GM19328 (cell line): ENCODE measurements around the gene BRD4.

Source experiments
- ATAC-seq: cut with Tn5 transposase; IDR thresholded peaks from one replicate; pipeline ENCODE4 v1.9.1; 2021; ENCODE audit warnings: mild to moderate bottlenecking, moderate library complexity; ENCODE audit not compliant: unreplicated experiment

Gene BRD4

GRCh38 chr19:15292140-15292539 lies 40.2 kb downstream of the BRD4 start:
- ATAC-seq = no peak

GRCh38 chr19:15291548-15292021 lies 40.8 kb downstream of the BRD4 start:
- no peak for ATAC-seq

- ATAC-seq = no peak
These were observed 41.2 kb downstream of the BRD4 start for GRCh38 chr19:15291089-15291488.

- no peak for ATAC-seq
These were observed 42.2 kb downstream of the BRD4 start for GRCh38 chr19:15290166-15290565.

GRCh38 chr19:15289673-15290072 lies 42.7 kb downstream of the BRD4 start:
- ATAC-seq = no peak

- ATAC-seq = no peak
These were observed 44.0 kb downstream of the BRD4 start for GRCh38 chr19:15288146-15288963.

- no peak for ATAC-seq
These were observed 44.8 kb downstream of the BRD4 start for GRCh38 chr19:15287496-15287895.

GRCh38 chr19:15286688-15287365 lies 45.5 kb downstream of the BRD4 start:
- ATAC-seq = no peak

- ATAC-seq = no peak
These were observed 46.3 kb downstream of the BRD4 start for GRCh38 chr19:15285896-15286591.

GRCh38 chr19:15284896-15285295 lies 47.4 kb downstream of the BRD4 start:
- no peak for ATAC-seq

GRCh38 chr19:15284091-15284490 lies 48.2 kb downstream of the BRD4 start:
- ATAC-seq = no peak

GRCh38 chr19:15283141-15283883 lies 49.0 kb downstream of the BRD4 start:
- ATAC-seq = no peak

GRCh38 chr19:15282311-15282705 lies 50.0 kb downstream of the BRD4 start:
- no peak for ATAC-seq

GRCh38 chr19:15280915-15281683 lies 51.2 kb downstream of the BRD4 start:
- ATAC-seq = no peak

- no peak for ATAC-seq
These were observed 52.2 kb downstream of the BRD4 start for GRCh38 chr19:15280048-15280725.

GRCh38 chr19:15279326-15279904 lies 52.9 kb downstream of the BRD4 start:
- ATAC-seq = no peak

- no peak for ATAC-seq
These were observed 55.6 kb downstream of the BRD4 start for GRCh38 chr19:15276620-15277215.

GRCh38 chr19:15274477-15274876 lies 57.9 kb downstream of the BRD4 start:
- no peak for ATAC-seq

- no peak for ATAC-seq
These were observed 62.5 kb downstream of the BRD4 start for GRCh38 chr19:15269806-15270205.
